GM19238 (cell line): Measurements from ENCODE around the gene KRTAP1-4.
"Not testable (repeated sequence)": the region's sequence is repeated elsewhere in the genome, so short reads cannot be mapped to it uniquely, and the experiment has no call there.

Source experiments
- DNase-seq: peaks from one replicate; pipeline ENCODE4 v3.0.0; 2011; ENCODE audit warnings: low spot score; ENCODE audit not compliant: insufficient read length

The KRTAP1-4 gene

GRCh38 chr17:41029633-41030245, at the start of gene KRTAP1-4:
KRTAP1-4 (minus strand) TSS chr17:41030195; CDS start chr17:41030078, 117 bp downstream.
- no peak for DNase-seq

DNA sequence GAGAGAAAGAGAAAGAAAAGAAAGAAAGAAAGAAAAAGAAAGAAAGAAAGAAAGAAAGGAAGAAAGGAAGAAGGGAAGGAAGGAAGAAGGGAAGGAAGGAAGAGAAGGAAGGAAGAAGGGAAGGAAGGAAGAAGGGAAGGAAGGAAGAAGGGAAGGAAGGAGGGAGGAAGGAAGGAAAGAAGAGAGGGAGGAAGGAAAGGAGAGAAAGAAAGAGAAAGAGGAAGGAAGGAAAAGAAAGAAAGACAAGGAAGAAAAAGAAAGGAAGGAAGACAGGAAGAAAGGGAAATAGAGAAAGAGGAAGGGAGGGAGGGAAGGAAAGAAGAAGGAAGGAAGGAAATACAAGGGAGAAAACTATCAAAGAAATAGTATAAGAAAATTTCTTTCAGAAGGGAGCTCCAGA, 46.8 kb upstream of the KRTAP1-4 start:
- no peak for DNase-seq

DNA sequence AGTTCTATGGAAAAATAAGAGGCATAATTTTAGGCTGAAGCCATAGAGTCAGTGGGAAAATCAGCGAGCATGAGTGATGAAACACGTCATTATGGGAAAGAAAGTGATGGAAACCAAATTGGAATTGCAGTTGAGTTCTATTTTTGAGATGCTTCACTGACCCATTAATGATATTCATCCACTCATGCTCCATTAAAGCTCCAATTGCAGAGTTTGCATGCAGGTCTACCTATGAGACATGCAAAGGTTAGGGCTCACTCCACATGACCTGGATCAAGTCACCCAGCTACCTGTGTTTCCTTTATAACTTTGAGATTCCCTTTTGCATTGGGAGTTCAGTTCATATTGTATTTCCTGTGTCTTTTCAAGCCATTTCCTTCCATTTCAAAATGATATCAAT, 43.7 kb upstream of the KRTAP1-4 start:
- no peak for DNase-seq

- no peak for DNase-seq
These were observed 41.8 kb upstream of the KRTAP1-4 start for GRCh38 chr17:41071606-41072360.

DNA sequence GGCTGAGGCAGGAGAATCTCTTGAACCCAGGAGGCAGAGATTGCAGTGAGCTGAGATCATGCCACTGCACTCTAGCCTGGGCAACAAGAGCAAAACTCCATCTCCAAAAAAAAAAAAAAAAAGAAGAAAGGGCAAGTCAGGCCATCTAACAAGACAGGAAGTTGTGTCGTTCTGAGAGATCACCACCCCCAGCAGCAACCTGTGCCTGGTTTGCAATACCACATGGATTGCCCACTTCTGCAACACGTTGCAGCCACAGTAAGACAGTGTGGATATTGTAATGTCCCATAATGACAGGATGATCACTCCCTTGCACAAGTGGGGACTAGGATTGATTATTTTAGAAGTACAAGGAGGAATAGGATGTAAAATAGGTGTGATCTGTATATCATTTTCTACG, 39.0 kb upstream of the KRTAP1-4 start:
- no peak for DNase-seq

- DNase-seq: no peak
These were observed 37.3 kb upstream of the KRTAP1-4 start for GRCh38 chr17:41067281-41067680.

- DNase-seq: no peak
These were observed 36.0 kb upstream of the KRTAP1-4 start, which contains the start of gene KRTAP2-4 for GRCh38 chr17:41065829-41066624. KRTAP2-4 (minus strand) TSS chr17:41065879; CDS start chr17:41065845, 34 bp downstream.

- DNase-seq: not testable (repeated sequence)
These were observed 35.2 kb upstream of the KRTAP1-4 start for GRCh38 chr17:41065016-41065689.

GRCh38 chr17:41064301-41064700, 34.3 kb upstream of the KRTAP1-4 start:
- no peak for DNase-seq

GRCh38 chr17:41063449-41063848, 33.5 kb upstream of the KRTAP1-4 start:
- no peak for DNase-seq

GRCh38 chr17:41061964-41062363, 32.0 kb upstream of the KRTAP1-4 start:
- no peak for DNase-seq

DNA sequence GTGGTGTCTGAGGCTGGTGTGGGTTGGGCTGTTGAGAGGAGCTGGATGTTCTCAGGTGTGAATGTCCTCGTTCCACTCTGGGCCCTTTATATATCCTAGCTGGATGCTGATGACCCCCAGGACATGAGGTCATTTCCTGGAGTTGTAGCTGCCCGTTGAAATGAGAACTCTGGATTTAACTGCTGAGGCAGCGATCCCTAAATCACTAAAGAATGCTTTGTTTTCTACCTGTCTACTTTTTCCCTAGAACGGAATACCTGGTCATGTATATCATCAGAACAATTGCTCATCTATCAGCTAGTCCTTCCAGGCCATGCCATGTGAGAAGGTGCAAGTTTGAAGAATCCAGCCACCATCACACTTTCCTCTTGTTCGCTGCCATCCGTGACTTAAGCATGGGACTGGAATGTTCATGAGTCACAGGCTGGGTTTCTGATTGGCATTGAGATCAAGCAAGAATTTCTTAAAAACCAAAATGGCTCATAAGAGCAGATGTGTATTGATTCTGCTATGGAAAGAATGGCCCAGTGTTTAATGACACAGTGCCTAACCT, 30.1 kb upstream of the KRTAP1-4 start, which contains the start of gene KRTAP2-3:
KRTAP2-3 (minus strand) TSS at position 63 of the 553 bp plus-strand sequence. CDS start 64 bp downstream, outside the sequence.
- DNase-seq: no peak

DNA sequence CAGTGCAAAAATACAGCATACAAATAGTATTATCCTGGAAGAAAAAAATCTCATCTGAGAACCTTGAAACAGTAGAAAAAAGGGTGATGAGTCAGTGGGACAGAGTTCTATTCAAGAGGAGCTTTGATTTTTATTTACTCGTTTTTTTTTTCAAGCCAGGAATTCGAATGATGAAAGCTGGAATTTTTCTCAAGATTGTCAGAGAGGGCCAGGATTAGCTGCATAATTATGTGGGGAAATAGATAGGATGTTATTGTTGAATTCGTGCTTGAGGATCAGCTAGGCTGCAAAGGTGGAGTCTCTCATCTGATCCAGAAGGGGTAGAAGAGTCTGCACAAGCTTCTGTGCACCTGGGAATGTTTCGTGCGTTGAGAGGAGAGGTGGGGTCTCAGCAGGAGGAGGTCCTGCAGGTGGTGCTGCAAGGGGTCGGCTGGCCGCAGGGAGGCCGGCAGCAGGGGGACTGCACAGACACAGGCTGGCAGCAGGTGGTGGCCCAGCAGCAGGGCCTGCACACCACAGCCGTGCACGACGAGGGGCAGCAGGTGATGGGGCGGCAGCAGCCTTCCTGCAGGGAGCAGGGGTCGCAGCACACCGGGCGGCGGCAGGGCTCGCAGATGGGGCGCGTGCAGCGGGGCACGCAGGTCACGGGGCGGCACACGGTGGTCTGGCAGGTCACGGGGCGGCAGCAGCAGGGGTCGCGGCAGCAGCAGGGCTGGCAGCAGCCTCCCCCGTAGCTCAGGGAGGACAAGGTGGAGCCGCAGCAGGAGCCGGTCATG, 29.5 kb upstream of the KRTAP1-4 start:
- DNase-seq: not testable (repeated sequence)

DNA sequence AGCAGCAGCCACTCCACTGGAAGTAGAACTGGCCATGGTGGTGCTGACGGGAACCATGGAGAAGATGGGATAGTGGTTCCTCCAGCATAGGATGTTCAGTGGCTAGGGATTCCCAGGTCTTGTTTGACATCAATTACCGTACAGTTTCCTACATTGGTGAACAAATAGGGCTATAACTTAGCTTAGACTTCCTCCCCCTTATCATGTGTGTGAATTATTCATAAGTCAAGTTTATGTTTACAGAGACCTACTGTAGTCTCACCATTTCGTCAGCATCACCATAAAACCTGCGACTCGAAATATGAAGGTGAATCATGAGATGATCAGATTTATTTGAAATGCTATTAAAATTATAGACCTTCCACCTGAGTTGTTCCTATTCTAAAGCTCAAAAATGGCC, 28.7 kb upstream of the KRTAP1-4 start:
- DNase-seq: no peak

DNA sequence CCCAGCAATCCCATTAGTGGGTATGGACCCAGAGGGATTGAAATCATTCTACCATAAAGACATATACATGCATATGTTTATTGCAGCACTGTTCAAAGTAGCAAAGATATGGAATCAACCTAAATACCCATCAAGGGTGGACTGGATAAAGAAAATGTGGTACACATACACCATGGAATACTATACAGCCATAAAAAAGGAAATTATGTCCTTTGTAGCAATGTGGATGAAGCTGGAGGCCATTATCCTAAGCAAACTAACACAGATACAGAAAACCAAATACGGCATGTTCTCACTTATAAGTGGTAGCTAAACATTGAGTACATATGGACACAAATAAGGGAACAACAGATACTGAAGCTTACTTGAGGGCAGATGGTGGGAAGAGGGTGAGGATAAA, 27.6 kb upstream of the KRTAP1-4 start:
- no peak for DNase-seq

DNA sequence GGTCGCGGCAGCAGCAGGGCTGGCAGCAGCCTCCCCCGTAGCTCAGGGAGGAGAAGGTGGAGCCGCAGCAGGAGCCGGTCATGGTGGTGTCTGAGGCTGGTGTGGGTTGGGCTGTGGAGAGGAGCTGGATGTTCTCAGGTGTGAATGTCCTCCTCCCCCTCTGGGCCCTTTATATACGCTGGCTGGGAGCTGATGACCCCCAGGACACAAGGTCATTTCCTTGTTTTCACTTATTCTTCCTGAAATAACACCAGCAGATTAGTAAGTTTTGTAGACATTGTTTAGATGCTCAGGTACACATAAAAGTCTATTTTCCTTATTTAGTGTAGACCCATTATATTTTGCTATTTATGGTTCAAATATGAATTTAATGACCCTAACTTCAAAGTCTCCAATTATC, 25.1 kb upstream of the KRTAP1-4 start, which contains the start of gene KRTAP2-2:
KRTAP2-2 (minus strand) TSS at position 101 of the 400 bp plus-strand sequence; CDS start at position 82, 19 bp downstream.
- not testable (repeated sequence) for DNase-seq

DNA sequence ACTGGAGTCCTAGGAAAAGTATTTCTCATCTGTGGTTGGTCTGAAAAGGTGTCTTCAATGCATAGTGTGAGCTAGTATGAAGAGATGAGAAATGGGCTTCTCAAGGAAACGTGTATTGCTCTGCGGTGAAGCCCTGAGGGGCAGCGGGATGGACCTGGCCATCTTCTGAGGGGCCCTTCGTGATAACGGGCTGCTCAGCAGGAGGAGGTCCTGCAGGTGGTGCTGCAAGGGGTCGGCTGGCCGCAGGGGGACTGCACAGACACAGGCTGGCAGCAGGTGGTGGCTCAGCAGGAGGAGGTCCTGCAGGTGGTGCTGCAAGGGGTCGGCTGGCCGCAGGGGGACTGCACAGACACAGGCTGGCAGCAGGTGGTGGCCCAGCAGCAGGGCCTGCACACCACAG, 24.6 kb upstream of the KRTAP1-4 start:
- not testable (repeated sequence) for DNase-seq

DNA sequence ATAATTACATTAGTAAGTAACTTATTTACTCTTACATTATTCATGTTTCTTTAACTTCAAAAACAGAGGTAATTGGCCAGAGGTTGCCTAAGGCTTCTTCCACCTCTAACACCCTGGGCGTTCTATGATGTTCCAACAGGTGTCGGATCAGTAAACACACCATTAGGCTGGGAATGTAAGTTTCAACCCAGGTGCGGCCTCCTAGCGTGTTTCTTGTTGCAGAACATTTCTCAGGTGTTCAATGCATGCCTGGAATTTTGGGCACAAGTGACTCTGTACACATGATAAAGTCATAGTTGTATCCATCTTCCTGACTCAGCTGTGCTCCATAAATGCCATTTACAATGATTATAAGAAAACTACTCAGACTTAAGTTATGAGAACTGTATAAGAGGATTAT, 24.0 kb upstream of the KRTAP1-4 start:
- no peak for DNase-seq

DNA sequence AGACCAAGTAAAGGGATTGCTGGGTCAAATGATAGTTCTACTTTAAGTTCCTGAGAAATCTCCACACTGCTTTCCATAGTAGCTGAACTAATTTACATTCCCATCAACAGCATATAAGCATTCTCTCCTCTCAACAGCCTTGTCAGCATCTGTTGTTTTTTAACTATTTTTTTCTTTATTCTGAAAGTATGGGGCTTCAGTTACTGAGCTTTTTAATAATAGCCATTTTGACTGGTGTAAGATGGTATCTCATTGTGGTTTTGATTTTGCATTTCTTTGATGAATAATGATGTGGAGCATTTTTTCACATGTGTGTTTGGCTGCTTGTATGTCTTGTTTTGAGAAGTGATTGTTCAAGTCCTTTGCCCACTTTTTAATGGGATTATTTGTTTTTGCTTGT, 22.6 kb upstream of the KRTAP1-4 start:
- DNase-seq: no peak

GRCh38 chr17:41049110-41049509, 19.1 kb upstream of the KRTAP1-4 start:
- no peak for DNase-seq
